GM23338 (cell line): ENCODE measurements around the gene TRIM54. TPM values are rescaled to one million over a fixed set of nuclear protein-coding genes. Genes with fewer than 3 reads are reported as not detected.

Experiments
- ATAC-seq: fragments of 200-7000 bp; cut with Tn5 transposase; 3 replicates; pipeline ENCODE4 v1.9.1; 2020
- DNase-seq: peaks from one replicate; pipeline ENCODE4 v3.0.0-alpha.2; 2015; ENCODE audit warnings: low spot score
- H2AFZ ChIP-seq: fragments of 200-600 bp; sonication (generic); 2 replicates; pipeline ENCODE4 v1.8.0; 2016; ENCODE audit warnings: antibody characterized with exemption, mild to moderate bottlenecking, moderate library complexity
- H3F3A ChIP-seq: fragments of 200-600 bp; sonication (generic); replicated peaks from 2 replicates; pipeline ENCODE4 v1.8.0; 2017; ENCODE audit warnings: antibody characterized with exemption, mixed run types, low read depth
- H3K27ac ChIP-seq: fragments of 200-600 bp; sonication (generic); 2 replicates; pipeline ENCODE4 v1.6.1; 2016; ENCODE audit warnings: low read depth
- H3K27me3 ChIP-seq: fragments of 200-600 bp; sonication (generic); 2 replicates; pipeline ENCODE4 v1.8.0; 2016; ENCODE audit warnings: mild to moderate bottlenecking, mixed run types, moderate library complexity; ENCODE audit not compliant: insufficient read depth
- H3K36me3 ChIP-seq: fragments of 200-600 bp; sonication (generic); 2 replicates; pipeline ENCODE4 v1.8.0; 2016; ENCODE audit warnings: mild to moderate bottlenecking; ENCODE audit not compliant: insufficient read depth
- H3K4me1 ChIP-seq: fragments of 200-600 bp; sonication (generic); 2 replicates; pipeline ENCODE4 v1.8.0; 2016; ENCODE audit warnings: mild to moderate bottlenecking, moderate library complexity; ENCODE audit not compliant: insufficient read depth
- H3K4me2 ChIP-seq: fragments of 200-600 bp; sonication (generic); 2 replicates; pipeline ENCODE4 v1.7.1; 2017; ENCODE audit warnings: mixed run types
- H3K4me3 ChIP-seq: fragments of 200-600 bp; sonication (generic); 2 replicates; pipeline ENCODE4 v1.6.1; 2016; ENCODE audit warnings: mixed run types
- H3K79me2 ChIP-seq: fragments of 200-600 bp; sonication (generic); replicated peaks from 2 replicates; pipeline ENCODE4 v1.8.0; 2017; ENCODE audit warnings: mild to moderate bottlenecking; ENCODE audit not compliant: insufficient read depth
- H3K9me2 ChIP-seq: fragments of 200-600 bp; sonication (generic); 2 replicates; pipeline ENCODE4 v1.8.0; 2017; ENCODE audit not compliant: insufficient read depth
- H4K20me1 ChIP-seq: fragments of 200-600 bp; sonication (generic); replicated peaks from 2 replicates; pipeline ENCODE4 v1.8.0; 2017; ENCODE audit warnings: mild to moderate bottlenecking; ENCODE audit not compliant: insufficient read depth
- H3K27ac Mint-ChIP-seq: 2 replicates; pipeline ENCODE4 v1.8.0; 2020; ENCODE audit warnings: inconsistent platforms, mild to moderate bottlenecking, moderate library complexity, mixed read lengths
- H3K27me3 Mint-ChIP-seq: 3 replicates; pipeline ENCODE4 v1.8.0; 2022; ENCODE audit warnings: low read depth, mild to moderate bottlenecking, moderate library complexity, mixed read lengths, inconsistent platforms; ENCODE audit not compliant: insufficient read depth, poor library complexity
- H3K36me3 Mint-ChIP-seq: 3 replicates; pipeline ENCODE4 v1.8.0; 2021; ENCODE audit warnings: low read depth, mild to moderate bottlenecking, inconsistent platforms, moderate library complexity, mixed read lengths
- H3K4me1 Mint-ChIP-seq: 3 replicates; pipeline ENCODE4 v1.8.0; 2020; ENCODE audit warnings: mild to moderate bottlenecking, inconsistent platforms, mixed read lengths
- H3K4me3 Mint-ChIP-seq: 3 replicates; pipeline ENCODE4 v1.8.0; 2021; ENCODE audit warnings: moderate library complexity, mild to moderate bottlenecking, inconsistent platforms, mixed read lengths
- H3K9me3 Mint-ChIP-seq: 3 replicates; pipeline ENCODE4 v1.8.0; 2020; ENCODE audit warnings: moderate library complexity, mild to moderate bottlenecking, inconsistent platforms, mixed read lengths
- ETS1 ChIP-seq: IDR thresholded peaks from 2 replicates; pipeline ENCODE4 v1.6.1; 2016; ENCODE audit warnings: antibody characterized with exemption
- EZH2phosphoT487 ChIP-seq: fragments of 200-600 bp; sonication (generic); IDR thresholded peaks from one replicate; pipeline ENCODE4 v1.8.1; 2018; ENCODE audit warnings: antibody characterized with exemption; ENCODE audit not compliant: unreplicated experiment
- POLR2AphosphoS5 ChIP-seq: IDR thresholded peaks from 2 replicates; pipeline ENCODE4 v1.6.1; 2016; ENCODE audit warnings: antibody characterized with exemption, low read depth
- ZNF462 ChIP-seq: fragments of 250-450 bp; sonication (Bioruptor Pico); IDR thresholded peaks from 2 replicates; pipeline ENCODE4 v1.5.0; 2020; ENCODE audit warnings: mild to moderate bottlenecking, moderate library complexity
- polyA plus RNA-seq: library from polyadenylated mRNA; unstranded; fragments of >200 nt; fragmentation: Nextera tagmentation; extraction: Ambion mirVana; gene quantifications from 2 replicates; pipeline ENCODE4 v1.2.1, GENCODE V29; 2016
- total RNA-seq: library from RNA; depleted of rRNA; stranded (reverse); fragments of >200 nt; shearing (Covaris generic); gene quantifications from 2 replicates; pipeline ENCODE4 v1.2.3, GENCODE V29; 2014

The TRIM54 gene
- total and polyA plus RNA-seq, 2 experiments from 2014 or later = 1.6 to 3.3 TPM

GRCh38 chr2:27258051-27258450 is 24.2 kb upstream of the TRIM54 start:
- Histone ChIP-seq H4K20me1 (no peaks in the 10 kb centered on the region; the same call in 1 of the 2 replicates), H3K9me2 (no peaks in the 10 kb centered on the region), H3F3A (no peaks in the 10 kb centered on the region), H3K27me3 (peaks cover 34% of the 10 kb centered on the region), H3K36me3 (no peaks in the 10 kb centered on the region), H3K4me1 (peaks cover 7% of the 10 kb centered on the region), H2AFZ (no peak overlapping the region), H3K4me2 (no peak overlapping the region), H3K4me3 (no peak overlapping the region), H3K79me2 (no peaks in the 10 kb centered on the region), H3K27ac (no peak overlapping the region)
- ATAC-seq = no peak
- Mint-ChIP-seq H3K27me3 (peaks cover 28% of the 10 kb centered on the region), H3K36me3 (no peaks in the 10 kb centered on the region; the same call in 2 of the 3 replicates), H3K4me1 (peaks cover 12% of the 10 kb centered on the region), H3K27ac (no peak overlapping the region), H3K9me3 (no peaks in the 10 kb centered on the region), H3K4me3 (no peak overlapping the region)
- DNase-seq = no peak
- TF ChIP-seq ETS1 (no peak), EZH2phosphoT487 (no peak), ZNF462 (CRISPR knock-in tag) (no peak), POLR2AphosphoS5 (no peak)
